AG04450 (cell line): ENCODE data around the gene LTBP1. TPM values are rescaled to one million over a fixed set of nuclear protein-coding genes. Genes with fewer than 3 reads are reported as not detected.
A peak's percentile ranks its signal among the peaks of the same experiment; 100 is the strongest.

Experiments
- CTCF ChIA-PET: fragments of 300-600, 350-600 bp; formaldehyde crosslinking; extraction: SDS; loops from one replicate; lab custom pipeline; 2022; ENCODE audit warnings: antibody characterized with exemption, inconsistent platforms; lab: Charles Lee
- POLR2A ChIA-PET: fragments of 350-600 bp; formaldehyde crosslinking; extraction: SDS; loops from one replicate; lab custom pipeline; 2021; ENCODE audit warnings: antibody characterized with exemption, inconsistent platforms; lab: Yijun Ruan, JAX
- DNase-seq: peaks from one replicate; pipeline ENCODE4 v3.0.0-alpha.2; 2011; ENCODE audit warnings: low read depth, low spot score
- H3K27ac ChIP-seq: one replicate; pipeline ENCODE4 v1.5.1; 2012; ENCODE audit warnings: low read depth, low read length, control low read depth
- H3K27me3 ChIP-seq: one replicate; pipeline ENCODE4 v1.6.0; 2012; ENCODE audit warnings: low read length; ENCODE audit not compliant: control insufficient read depth, insufficient read depth
- H3K4me3 ChIP-seq: 2 replicates; pipeline ENCODE4 v1.5.1; 2011; ENCODE audit warnings: mild to moderate bottlenecking, low read depth, low read length, control low read depth
- H3K9me3 ChIP-seq: 2 replicates; pipeline ENCODE4 v1.5.1; 2012; ENCODE audit warnings: low read length; ENCODE audit not compliant: control insufficient read depth, insufficient read depth
- polyA plus RNA-seq: library from polyadenylated mRNA; depleted of rRNA; stranded (reverse); fragments of >200 nt; gene quantifications from 2 replicates; pipeline ENCODE4 v1.2.3, GENCODE V29; 2011
- TF ChIP-seq, protein P1 (sequence below): IDR thresholded peaks from 2 replicates; pipeline ENCODE4 v1.5.1; 2011; ENCODE audit warnings: low read depth, low read length, control low read depth, inconsistent platforms

Gene LTBP1
- polyA plus RNA-seq, 1 experiment, result 517 TPM

DNA sequence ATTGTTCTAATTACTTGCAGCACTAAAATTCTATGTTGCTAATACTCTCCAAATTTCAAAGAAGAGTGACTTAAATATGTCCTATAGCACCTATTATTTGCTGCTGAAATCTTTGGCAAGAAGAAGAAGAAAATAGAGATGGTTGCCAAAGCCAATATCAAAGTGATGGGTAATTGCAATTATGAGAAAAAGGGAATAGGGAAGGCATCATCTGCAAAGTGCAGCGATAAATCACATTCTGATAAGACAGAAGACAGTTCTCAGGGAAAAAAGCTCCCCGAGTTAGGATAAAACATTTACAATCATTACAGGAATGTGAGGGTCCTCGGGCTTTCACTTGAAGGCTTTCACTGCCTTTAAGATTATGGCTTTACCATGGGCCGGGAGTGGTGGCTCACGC lies 457.6 kb downstream of the LTBP1 start:
- TF ChIP-seq, protein P1, sequence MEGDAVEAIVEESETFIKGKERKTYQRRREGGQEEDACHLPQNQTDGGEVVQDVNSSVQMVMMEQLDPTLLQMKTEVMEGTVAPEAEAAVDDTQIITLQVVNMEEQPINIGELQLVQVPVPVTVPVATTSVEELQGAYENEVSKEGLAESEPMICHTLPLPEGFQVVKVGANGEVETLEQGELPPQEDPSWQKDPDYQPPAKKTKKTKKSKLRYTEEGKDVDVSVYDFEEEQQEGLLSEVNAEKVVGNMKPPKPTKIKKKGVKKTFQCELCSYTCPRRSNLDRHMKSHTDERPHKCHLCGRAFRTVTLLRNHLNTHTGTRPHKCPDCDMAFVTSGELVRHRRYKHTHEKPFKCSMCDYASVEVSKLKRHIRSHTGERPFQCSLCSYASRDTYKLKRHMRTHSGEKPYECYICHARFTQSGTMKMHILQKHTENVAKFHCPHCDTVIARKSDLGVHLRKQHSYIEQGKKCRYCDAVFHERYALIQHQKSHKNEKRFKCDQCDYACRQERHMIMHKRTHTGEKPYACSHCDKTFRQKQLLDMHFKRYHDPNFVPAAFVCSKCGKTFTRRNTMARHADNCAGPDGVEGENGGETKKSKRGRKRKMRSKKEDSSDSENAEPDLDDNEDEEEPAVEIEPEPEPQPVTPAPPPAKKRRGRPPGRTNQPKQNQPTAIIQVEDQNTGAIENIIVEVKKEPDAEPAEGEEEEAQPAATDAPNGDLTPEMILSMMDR, result no peak
- Histone ChIP-seq H3K9me3 (no peaks in the 10 kb centered on the region), H3K27ac (no peak overlapping the region), H3K4me3 (no peak overlapping the region), H3K27me3 (no peaks in the 10 kb centered on the region)
- POLR2A ChIA-PET, result no interaction called here
- DNase-seq, result no peak
- CTCF ChIA-PET, result no interaction called here

DNA sequence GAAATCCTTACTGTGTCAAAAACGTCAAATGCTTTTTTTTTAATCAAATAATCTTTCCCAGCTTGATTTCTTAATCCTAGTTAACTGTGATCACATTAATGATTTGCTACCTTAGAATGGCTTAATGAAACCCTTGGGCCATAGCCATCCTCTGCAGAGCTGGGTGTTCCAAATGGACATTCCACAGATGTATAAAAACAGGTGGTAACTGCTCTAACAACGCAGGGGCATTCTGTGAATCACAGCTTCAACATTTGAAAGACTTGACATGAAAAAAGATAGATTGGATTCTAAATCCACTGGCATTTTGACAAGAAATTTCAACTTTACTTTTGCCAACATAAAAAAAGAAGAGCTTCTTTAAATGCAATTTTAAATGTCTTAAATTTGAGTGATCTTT lies 459.9 kb downstream of the LTBP1 start:
- H3K27me3 ChIP-seq, result no peaks in the 10 kb centered on the region
- ChIA-PET POLR2A (interaction anchor here (0.6 to 1.1 kb wide), 3 partner anchors 18 to 701 kb away, joined by 5 to 6 read pairs (median 6); no protein-coding TSS in a partner anchor), CTCF (interaction anchor here (1.0 to 1.1 kb wide), 2 partner anchors 11 kb away, joined by 3 to 11 read pairs; no protein-coding TSS in a partner anchor)
- no peak for DNase-seq
- H3K9me3 ChIP-seq, result no peaks in the 10 kb centered on the region
- no peak overlapping the region for H3K27ac ChIP-seq
- TF ChIP-seq, protein P1, result no peak
- no peak overlapping the region for H3K4me3 ChIP-seq

DNA sequence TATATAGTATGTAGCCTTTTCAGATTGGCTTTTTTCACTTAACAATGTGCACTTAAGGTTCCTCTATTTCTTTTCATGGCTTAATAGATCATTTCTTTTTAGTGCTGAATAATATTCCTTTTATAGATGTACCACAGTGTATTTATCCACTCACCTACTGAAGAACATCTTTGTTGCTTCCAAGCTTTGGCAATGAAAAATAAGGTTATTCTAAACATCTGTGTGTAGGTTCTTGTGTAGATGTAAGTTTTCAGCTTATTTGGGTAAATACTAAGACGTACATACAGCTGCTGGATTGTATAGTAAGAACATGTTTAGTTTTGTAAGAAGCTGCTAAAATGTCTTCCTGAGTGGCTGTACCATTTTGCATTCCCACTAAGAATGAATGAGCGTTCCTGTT lies 461.4 kb downstream of the LTBP1 start:
- no peaks in the 10 kb centered on the region for H3K9me3 ChIP-seq
- H3K27ac ChIP-seq, result no peak overlapping the region
- DNase-seq, result no peak
- ChIA-PET CTCF (no interaction called here), POLR2A (no interaction called here)
- H3K4me3 ChIP-seq, result no peak overlapping the region
- TF ChIP-seq, protein P1, result no peak
- no peaks in the 10 kb centered on the region for H3K27me3 ChIP-seq

DNA sequence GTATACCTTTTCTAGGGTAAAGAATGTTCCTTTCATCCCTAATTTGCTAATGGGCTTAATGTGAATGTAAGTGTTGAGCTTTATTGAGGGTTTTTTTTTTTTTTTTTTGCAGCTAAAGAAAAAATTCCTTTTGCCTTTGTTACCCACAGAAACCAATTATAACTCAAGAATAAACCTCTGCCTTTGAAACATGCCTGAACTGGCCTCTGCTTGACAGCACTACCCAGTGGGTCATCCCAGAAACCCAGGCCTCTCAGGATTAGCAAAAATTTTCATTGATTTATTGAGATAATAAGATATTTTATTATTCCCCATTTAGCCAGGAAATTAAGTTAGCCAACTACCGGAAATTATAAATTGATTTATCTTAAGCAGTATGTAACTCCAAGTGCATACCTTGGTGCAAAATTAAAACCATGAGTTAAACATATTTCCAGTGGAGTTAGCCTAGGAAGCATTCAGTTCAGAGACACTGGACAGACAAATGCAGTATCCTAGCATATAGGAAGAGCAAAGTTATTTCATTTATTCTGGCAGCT lies 462.7 kb downstream of the LTBP1 start:
- POLR2A ChIA-PET, result no interaction called here
- no peak for DNase-seq

DNA sequence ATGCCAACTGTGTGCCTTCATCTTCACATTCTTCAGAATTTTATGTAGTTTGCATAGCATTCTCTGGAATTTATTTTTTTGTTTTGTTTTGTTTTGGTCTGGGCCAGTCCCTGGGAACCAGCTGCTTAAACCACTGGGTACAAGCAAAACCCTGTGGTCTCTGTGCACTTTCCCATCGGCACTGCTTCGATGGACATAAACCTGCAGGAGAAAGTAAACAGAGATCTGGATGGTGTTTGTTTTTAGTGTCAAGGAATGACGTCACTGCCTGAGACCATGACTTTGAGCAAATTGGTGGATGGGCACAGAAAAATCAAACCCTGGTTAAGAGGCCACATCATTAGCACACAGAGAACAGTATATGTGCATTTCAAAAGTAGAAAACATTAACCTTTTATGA lies 465.0 kb downstream of the LTBP1 start:
- no peak overlapping the region for H3K4me3 ChIP-seq
- peak; percentile 78 for DNase-seq
- H3K27me3 ChIP-seq, result no peaks in the 10 kb centered on the region
- ChIA-PET CTCF (interaction anchor here (3.8 kb wide), 1 partner anchor 171 kb away, joined by 26 read pairs; no protein-coding TSS in a partner anchor), POLR2A (no interaction called here)
- no peaks in the 10 kb centered on the region for H3K9me3 ChIP-seq
- TF ChIP-seq, protein P1, result no peak
- H3K27ac ChIP-seq, result peak overlapping the region; percentile 48

More for the DNA sequence above, 462.7 kb downstream of the LTBP1 start:
- TF ChIP-seq, protein P1, result no peak
- Histone ChIP-seq H3K27ac (no peak overlapping the region), H3K9me3 (no peaks in the 10 kb centered on the region), H3K4me3 (no peak overlapping the region), H3K27me3 (no peaks in the 10 kb centered on the region)
- CTCF ChIA-PET, result interaction anchor here (0.6 kb wide), 1 partner anchor 14 kb away, joined by 3 read pairs; no protein-coding TSS in a partner anchor
